Measurements from ENCODE around the gene LKAAEAR1. TPM values are rescaled to one million over a fixed set of nuclear protein-coding genes. Genes with fewer than 3 reads are reported as not detected.

Gene LKAAEAR1
- total and polyA plus RNA-seq, 2 of the 13 experiments (the other 11 are each of a cell fraction or from before 2014, with no cell fraction given) = not detected

- H3K27ac ChIP-seq (ENCODE audit: extremely low read length, insufficient read depth, low read length) = peak overlapping the region; percentile 8
- TF ChIP-seq SP140L (CRISPR knock-in tag; IDR thresholded peaks at IDR 0.05; ENCODE audit: borderline replicate concordance) = no peak
- no peak for TF ChIP-seq U2AF2 (IDR thresholded peaks at IDR 0.05; ENCODE audit: low read depth, low read length)
- TF ChIP-seq NFYC (CRISPR knock-in tag; IDR thresholded peaks at IDR 0.05) = no peak
- peak; percentile 55 for TF ChIP-seq U2AF1 (optimal IDR thresholded peaks at IDR 0.05; ENCODE audit: low read depth, low read length)
- TF ChIP-seq, protein P1, sequence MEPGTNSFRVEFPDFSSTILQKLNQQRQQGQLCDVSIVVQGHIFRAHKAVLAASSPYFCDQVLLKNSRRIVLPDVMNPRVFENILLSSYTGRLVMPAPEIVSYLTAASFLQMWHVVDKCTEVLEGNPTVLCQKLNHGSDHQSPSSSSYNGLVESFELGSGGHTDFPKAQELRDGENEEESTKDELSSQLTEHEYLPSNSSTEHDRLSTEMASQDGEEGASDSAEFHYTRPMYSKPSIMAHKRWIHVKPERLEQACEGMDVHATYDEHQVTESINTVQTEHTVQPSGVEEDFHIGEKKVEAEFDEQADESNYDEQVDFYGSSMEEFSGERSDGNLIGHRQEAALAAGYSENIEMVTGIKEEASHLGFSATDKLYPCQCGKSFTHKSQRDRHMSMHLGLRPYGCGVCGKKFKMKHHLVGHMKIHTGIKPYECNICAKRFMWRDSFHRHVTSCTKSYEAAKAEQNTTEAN (CRISPR knock-in tag; conservative IDR thresholded peaks at IDR 0.05) = no peak
- no peak for TF ChIP-seq TERF1 (CRISPR knock-in tag; IDR thresholded peaks at IDR 0.05)
- TF ChIP-seq, protein P2, sequence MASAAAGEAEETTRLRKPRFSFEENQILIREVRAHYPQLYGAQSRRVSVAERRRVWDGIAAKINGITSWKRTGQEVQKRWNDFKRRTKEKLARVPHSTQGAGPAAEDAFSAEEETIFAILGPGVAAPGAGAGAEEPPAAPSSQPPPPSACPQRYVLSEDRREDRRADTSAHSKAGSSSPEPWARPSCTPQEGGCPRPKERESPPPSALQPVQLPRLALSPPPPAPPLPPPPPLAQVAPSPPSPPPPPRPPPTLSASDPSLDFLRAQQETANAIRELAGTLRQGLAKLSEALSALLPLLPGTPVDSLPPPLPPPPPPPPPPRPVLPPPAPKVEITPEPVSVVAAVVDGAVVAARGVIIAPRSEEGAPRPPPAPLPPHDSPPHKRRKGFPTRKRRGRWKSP (CRISPR knock-in tag; IDR thresholded peaks at IDR 0.05) = no peak
- TF ChIP-seq ZSCAN9 (CRISPR knock-in tag; IDR thresholded peaks at IDR 0.05; ENCODE audit: borderline replicate concordance) = no peak
- TF ChIP-seq ZBTB34 (CRISPR knock-in tag; IDR thresholded peaks at IDR 0.05) = no peak
- peak; percentile 72 for TF ChIP-seq RBM39 (IDR thresholded peaks at IDR 0.05; ENCODE audit: low read depth, low read length, poor library complexity, severe bottlenecking)
- peak; percentile 37; the same call in 1 of the 2 replicates for TF ChIP-seq NR0B2 (CRISPR knock-in tag; IDR thresholded peaks at IDR 0.05)
- TF ChIP-seq ZNF749 (CRISPR knock-in tag; IDR thresholded peaks at IDR 0.05; ENCODE audit: borderline replicate concordance) = no peak
- no peak for TF ChIP-seq ZNF34 (CRISPR knock-in tag; IDR thresholded peaks at IDR 0.05; ENCODE audit: borderline replicate concordance)
- TF ChIP-seq, protein P3, sequence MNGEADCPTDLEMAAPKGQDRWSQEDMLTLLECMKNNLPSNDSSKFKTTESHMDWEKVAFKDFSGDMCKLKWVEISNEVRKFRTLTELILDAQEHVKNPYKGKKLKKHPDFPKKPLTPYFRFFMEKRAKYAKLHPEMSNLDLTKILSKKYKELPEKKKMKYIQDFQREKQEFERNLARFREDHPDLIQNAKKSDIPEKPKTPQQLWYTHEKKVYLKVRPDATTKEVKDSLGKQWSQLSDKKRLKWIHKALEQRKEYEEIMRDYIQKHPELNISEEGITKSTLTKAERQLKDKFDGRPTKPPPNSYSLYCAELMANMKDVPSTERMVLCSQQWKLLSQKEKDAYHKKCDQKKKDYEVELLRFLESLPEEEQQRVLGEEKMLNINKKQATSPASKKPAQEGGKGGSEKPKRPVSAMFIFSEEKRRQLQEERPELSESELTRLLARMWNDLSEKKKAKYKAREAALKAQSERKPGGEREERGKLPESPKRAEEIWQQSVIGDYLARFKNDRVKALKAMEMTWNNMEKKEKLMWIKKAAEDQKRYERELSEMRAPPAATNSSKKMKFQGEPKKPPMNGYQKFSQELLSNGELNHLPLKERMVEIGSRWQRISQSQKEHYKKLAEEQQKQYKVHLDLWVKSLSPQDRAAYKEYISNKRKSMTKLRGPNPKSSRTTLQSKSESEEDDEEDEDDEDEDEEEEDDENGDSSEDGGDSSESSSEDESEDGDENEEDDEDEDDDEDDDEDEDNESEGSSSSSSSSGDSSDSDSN (CRISPR knock-in tag; IDR thresholded peaks at IDR 0.05) = 0 out of 2 replicates have a peak, but pooled peaks have one; percentile 26
Observed at GRCh38 chr20:64080813-64081623, 3.2 kb downstream of the LKAAEAR1 start.

More at GRCh38 chr20:64080813-64081623, 3.2 kb downstream of the LKAAEAR1 start:
- Histone ChIP-seq H2AFZ (ENCODE audit: low read length) (no peak overlapping the region), H3K4me1 (ENCODE audit: insufficient read depth, low read length) (peaks cover 63% of the 10 kb centered on the region), H3K4me2 (ENCODE audit: low read depth, low read length) (peak overlapping the region; percentile 99), H3K4me3 (replicated peaks in 1 of 3; ENCODE audit: insufficient read depth in 1 of 3, low read depth in 2 of 3, low read length in 3 of 3) (peak overlapping the region; percentile 62 to 89 (median 73)), H3K36me3 (replicated peaks in 1 of 2; ENCODE audit: control insufficient read depth in 1 of 2, insufficient read depth in 2 of 2, low read length in 2 of 2) (no peaks in the 10 kb centered on the region), H3K79me2 (ENCODE audit: insufficient read depth, low read length) (no peaks in the 10 kb centered on the region), H3K9ac (ENCODE audit: insufficient read depth, low read depth, low read length) (0 out of 2 replicates have a peak overlapping the region, but pooled peaks have one; percentile 24), H4K20me1 (ENCODE audit: insufficient read depth, low read length) (peaks cover 9% of the 10 kb centered on the region; the same call in 1 of the 2 replicates), H3K27me3 (ENCODE audit: control insufficient read depth in 1 of 2, insufficient read depth in 2 of 2, low read length in 2 of 2) (peaks cover 14 to 30% of the 10 kb centered on the region in 2 experiments), H3K9me3 (ENCODE audit: low read length) (no peaks in the 10 kb centered on the region)
- ChIA-PET POLR2A (interaction anchor here (0.7 to 4.9 kb wide), 7 partner anchors 9 to 543 kb away, joined by 3 to 25 read pairs (median 4); partner anchors contain the start of genes C20orf204, PCMTD2 and TCEA2), CTCF (ENCODE audit: low intra/inter-chr PET ratio, low total read pairs) (no interaction called here)
- 18% methylated on average over 16 of the region's 17 CpGs for WGBS (ENCODE audit: low lambda C conversion rate)
- no TSS peak for BruUV-seq (replicated peaks)
- in situ Hi-C loops (cut with HindIII; ENCODE audit: extremely low pct_ligation_motif_present, low pct_unique_long_range_greater_than_20kb) (loop anchor here (5.0 kb wide), 1 partner anchor 36 kb away; no protein-coding TSS in a partner anchor), intact Hi-C loops (cut with micrococcal nuclease; ENCODE audit: unreplicated experiment) (loop anchor here (2.0 kb wide), 1 partner anchor 16 kb away; no protein-coding TSS in a partner anchor)
- peak; percentile 12 for ATAC-seq
- DNase-seq (ENCODE audit: low spot score) = no peak
- FAIRE-seq = no peak

Data from HepG2 (cell line).